ENCODE data around the gene CETN1. TPM values are rescaled to one million over a fixed set of nuclear protein-coding genes. Genes with fewer than 3 reads are reported as not detected.

Gene CETN1
- not detected in 2 replicates for total RNA-seq

DNA sequence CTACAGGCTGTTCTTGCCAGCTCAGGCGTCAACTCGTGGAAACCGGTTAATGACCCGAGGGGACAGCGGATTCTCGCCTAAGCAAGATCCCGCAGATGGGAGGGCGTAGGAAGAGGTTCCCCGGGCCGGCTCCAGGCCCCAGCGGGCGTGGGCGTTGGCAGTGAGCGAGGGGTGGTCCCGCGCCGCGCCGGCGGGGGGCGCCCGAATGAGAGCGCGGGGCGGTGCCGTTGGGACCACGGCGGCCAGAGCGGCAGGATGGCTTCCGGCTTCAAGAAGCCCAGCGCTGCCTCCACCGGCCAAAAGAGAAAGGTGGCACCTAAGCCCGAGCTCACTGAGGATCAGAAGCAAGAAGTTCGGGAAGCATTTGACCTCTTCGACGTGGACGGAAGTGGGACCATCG lies at the start of gene CETN1:
Gene CETN1 (plus strand): TSS at position 227 of the 400 bp plus-strand sequence. CDS start 29 bp downstream, at position 256.

Other genes starting within 250 kb of the CETN1 start
- gene COLEC12, start 79.7 kb upstream of the CETN1 start, total RNA-seq: under 0.01 TPM in 1 of 2 replicates, not detected in the other
- gene CLUL1, start 16.6 kb downstream of the CETN1 start, total RNA-seq: 2.4 TPM in 1 of 2 replicates, not detected in the other
- gene TYMS, start 77.3 kb downstream of the CETN1 start, total RNA-seq: 10.6 and 17.7 TPM in 2 replicates
- gene ENOSF1, start 132.2 kb downstream of the CETN1 start, total RNA-seq: 24.1 and 35.3 TPM in 2 replicates
- 47.1 and 87.2 TPM in 2 replicates for gene YES1, start 231.9 kb downstream of the CETN1 start, total RNA-seq